ENCODE measurements around the gene PAM. TPM values are rescaled to one million over a fixed set of nuclear protein-coding genes. Genes with fewer than 3 reads are reported as not detected.
A peak's percentile ranks its signal among the peaks of the same experiment; 100 is the strongest.

Gene PAM
- total and polyA plus RNA-seq, 2 of the 13 experiments (the other 11 are each of a cell fraction or from before 2014, with no cell fraction given): 20.2 to 79.1 TPM

GRCh38 chr5:102755686-102756371 lies 724 bp downstream of the PAM start (continued):
- peak; percentile 16; the same call in 1 of the 2 replicates for TF ChIP-seq RARA (CRISPR knock-in tag; IDR thresholded peaks at IDR 0.05)
- TF ChIP-seq ARID2 (CRISPR knock-in tag; IDR thresholded peaks at IDR 0.05; ENCODE audit: borderline replicate concordance): 0 out of 2 replicates have a peak, but pooled peaks have one; percentile 24
- TF ChIP-seq ATF4 (CRISPR knock-in tag; IDR thresholded peaks at IDR 0.05): peak in 1 of 2 experiments; percentile 16; a peak in 1 of 4 replicates
- TF ChIP-seq ZBTB8A (CRISPR knock-in tag; IDR thresholded peaks at IDR 0.05; ENCODE audit: borderline replicate concordance, low read depth): no peak
- TF ChIP-seq NCOR1 (IDR thresholded peaks at IDR 0.05; ENCODE audit: borderline replicate concordance, low read length): no peak
- TF ChIP-seq NFRKB (IDR thresholded peaks at IDR 0.05): no peak
- TF ChIP-seq KDM3A (CRISPR knock-in tag; IDR thresholded peaks at IDR 0.05; ENCODE audit: low read depth): no peak
- no peak for TF ChIP-seq SRSF1 (optimal IDR thresholded peaks at IDR 0.05; ENCODE audit: low read depth, low read length)
- no peak for TF ChIP-seq HNRNPLL (IDR thresholded peaks at IDR 0.05; ENCODE audit: low read depth, low read length, poor library complexity, severe bottlenecking)
- peak; percentile 57; the same call in 1 of the 2 replicates for TF ChIP-seq PAXIP1 (CRISPR knock-in tag; conservative IDR thresholded peaks at IDR 0.05)
- TF ChIP-seq ZNF569 (CRISPR knock-in tag; IDR thresholded peaks at IDR 0.05; ENCODE audit: borderline replicate concordance): no peak
- no peak for TF ChIP-seq SALL2 (CRISPR knock-in tag; IDR thresholded peaks at IDR 0.05)
- TF ChIP-seq RAD21 (CRISPR knock-in tag; IDR thresholded peaks at IDR 0.05): no peak
- no peak for TF ChIP-seq GLMP (CRISPR knock-in tag; IDR thresholded peaks at IDR 0.05; ENCODE audit: borderline replicate concordance)
- peak; percentile 53; the same call in 1 of the 2 replicates for TF ChIP-seq ZNF441 (CRISPR knock-in tag; IDR thresholded peaks at IDR 0.05; ENCODE audit: borderline replicate concordance)
- TF ChIP-seq ARID3A (IDR thresholded peaks at IDR 0.05; ENCODE audit: low read depth, low read length): no peak
- TF ChIP-seq ZNF598 (CRISPR knock-in tag; IDR thresholded peaks at IDR 0.05; ENCODE audit: borderline replicate concordance): 0 out of 2 replicates have a peak, but pooled peaks have one; percentile 20
